HEK293 (cell line): Measurements from ENCODE around the gene FSTL4.

Source experiments
- GLI2 ChIP-seq: fragments of 450-650 bp; formaldehyde crosslinking; IDR thresholded peaks from 2 replicates; pipeline ENCODE4; 2017; ENCODE audit warnings: missing biosample characterization, missing genetic modification characterization, low read depth, borderline replicate concordance
- IKZF3 ChIP-seq: fragments of 450-650 bp; IDR thresholded peaks from 2 replicates; pipeline ENCODE4 v1.5.0; 2018; ENCODE audit warnings: missing biosample characterization, mild to moderate bottlenecking, missing genetic modification characterization, moderate library complexity
- MZF1 ChIP-seq: fragments of 450-650 bp; formaldehyde crosslinking; IDR thresholded peaks from 2 replicates; pipeline ENCODE4 v1.5.1; 2017; ENCODE audit warnings: missing biosample characterization, missing genetic modification characterization, borderline replicate concordance
- SETDB1 ChIP-seq: IDR thresholded peaks from one replicate; pipeline ENCODE4 v1.6.1; 2017; ENCODE audit warnings: mild to moderate bottlenecking, low read length, moderate library complexity, mixed read lengths; ENCODE audit not compliant: insufficient read length
- ZNF114 ChIP-seq: fragments of 450-650 bp; formaldehyde crosslinking; IDR thresholded peaks from 2 replicates; pipeline ENCODE4 v1.5.0; 2017; ENCODE audit warnings: missing biosample characterization, missing genetic modification characterization
- ZNF175 ChIP-seq: fragments of 450-650 bp; formaldehyde crosslinking; IDR thresholded peaks from 2 replicates; pipeline ENCODE4 v1.5.1; 2016; ENCODE audit warnings: missing biosample characterization, missing genetic modification characterization
- ZNF214 ChIP-seq: fragments of 450-650 bp; formaldehyde crosslinking; IDR thresholded peaks from 2 replicates; pipeline ENCODE4 v1.5.1; 2017; ENCODE audit warnings: missing biosample characterization, mild to moderate bottlenecking, missing genetic modification characterization, borderline replicate concordance
- ZNF221 ChIP-seq: fragments of 450-650 bp; formaldehyde crosslinking; IDR thresholded peaks from 2 replicates; pipeline ENCODE4 v1.5.1; 2017; ENCODE audit warnings: missing biosample characterization, missing genetic modification characterization, borderline replicate concordance
- ZNF239 ChIP-seq: fragments of 450-650 bp; formaldehyde crosslinking; IDR thresholded peaks from 2 replicates; pipeline ENCODE4 v1.5.1; 2016; ENCODE audit warnings: missing biosample characterization, missing genetic modification characterization
- ZNF391 ChIP-seq: fragments of 450-650 bp; formaldehyde crosslinking; IDR thresholded peaks from 2 replicates; pipeline ENCODE4 v1.5.1; 2016; ENCODE audit warnings: low read depth, missing biosample characterization, missing genetic modification characterization, borderline replicate concordance
- ZNF501 ChIP-seq: fragments of 450-650 bp; formaldehyde crosslinking; IDR thresholded peaks from 2 replicates; pipeline ENCODE4 v1.5.1; 2016; ENCODE audit warnings: missing biosample characterization, missing genetic modification characterization
- ZNF660 ChIP-seq: fragments of 450-650 bp; IDR thresholded peaks from 2 replicates; pipeline ENCODE4 v1.5.1; 2018; ENCODE audit warnings: missing biosample characterization, mild to moderate bottlenecking, missing genetic modification characterization
- ZNF747 ChIP-seq: fragments of 450-650 bp; formaldehyde crosslinking; IDR thresholded peaks from 2 replicates; pipeline ENCODE4 v1.5.1; 2016; ENCODE audit warnings: missing biosample characterization, missing genetic modification characterization
- ZNF830 ChIP-seq: fragments of 450-650 bp; IDR thresholded peaks from 2 replicates; pipeline ENCODE4 v1.5.0; 2018; ENCODE audit warnings: missing biosample characterization, missing genetic modification characterization, low read depth, mild to moderate bottlenecking, moderate library complexity
- ZSCAN16 ChIP-seq: fragments of 450-650 bp; formaldehyde crosslinking; IDR thresholded peaks from 2 replicates; pipeline ENCODE4 v1.5.1; 2016; ENCODE audit warnings: missing biosample characterization, missing genetic modification characterization
- TF ChIP-seq, protein P1 (sequence below): fragments of 450-650 bp; formaldehyde crosslinking; IDR thresholded peaks from 2 replicates; pipeline ENCODE4 v1.5.1; 2016; ENCODE audit warnings: missing biosample characterization, missing genetic modification characterization
- TF ChIP-seq, protein P2 (sequence below): fragments of 450-650 bp; formaldehyde crosslinking; IDR thresholded peaks from 2 replicates; pipeline ENCODE4 v1.5.1; 2016; ENCODE audit warnings: missing biosample characterization, missing genetic modification characterization, low read depth
- TF ChIP-seq, protein P3 (sequence below): fragments of 450-650 bp; formaldehyde crosslinking; IDR thresholded peaks from 2 replicates; pipeline ENCODE4 v1.5.1; 2016; ENCODE audit warnings: missing biosample characterization, missing genetic modification characterization
- TF ChIP-seq, protein P4 (sequence below): fragments of 450-650 bp; formaldehyde crosslinking; IDR thresholded peaks from 2 replicates; pipeline ENCODE4 v1.5.1; 2016; ENCODE audit warnings: missing biosample characterization, missing genetic modification characterization
- TF ChIP-seq, protein P5 (sequence below): fragments of 450-650 bp; formaldehyde crosslinking; IDR thresholded peaks from 2 replicates; pipeline ENCODE4 v1.5.1; 2017; ENCODE audit warnings: missing biosample characterization, missing genetic modification characterization
- TF ChIP-seq, protein P6 (sequence below): fragments of 450-650 bp; formaldehyde crosslinking; IDR thresholded peaks from 2 replicates; pipeline ENCODE4 v1.5.1; 2016; ENCODE audit warnings: missing biosample characterization, missing genetic modification characterization

The FSTL4 gene

DNA sequence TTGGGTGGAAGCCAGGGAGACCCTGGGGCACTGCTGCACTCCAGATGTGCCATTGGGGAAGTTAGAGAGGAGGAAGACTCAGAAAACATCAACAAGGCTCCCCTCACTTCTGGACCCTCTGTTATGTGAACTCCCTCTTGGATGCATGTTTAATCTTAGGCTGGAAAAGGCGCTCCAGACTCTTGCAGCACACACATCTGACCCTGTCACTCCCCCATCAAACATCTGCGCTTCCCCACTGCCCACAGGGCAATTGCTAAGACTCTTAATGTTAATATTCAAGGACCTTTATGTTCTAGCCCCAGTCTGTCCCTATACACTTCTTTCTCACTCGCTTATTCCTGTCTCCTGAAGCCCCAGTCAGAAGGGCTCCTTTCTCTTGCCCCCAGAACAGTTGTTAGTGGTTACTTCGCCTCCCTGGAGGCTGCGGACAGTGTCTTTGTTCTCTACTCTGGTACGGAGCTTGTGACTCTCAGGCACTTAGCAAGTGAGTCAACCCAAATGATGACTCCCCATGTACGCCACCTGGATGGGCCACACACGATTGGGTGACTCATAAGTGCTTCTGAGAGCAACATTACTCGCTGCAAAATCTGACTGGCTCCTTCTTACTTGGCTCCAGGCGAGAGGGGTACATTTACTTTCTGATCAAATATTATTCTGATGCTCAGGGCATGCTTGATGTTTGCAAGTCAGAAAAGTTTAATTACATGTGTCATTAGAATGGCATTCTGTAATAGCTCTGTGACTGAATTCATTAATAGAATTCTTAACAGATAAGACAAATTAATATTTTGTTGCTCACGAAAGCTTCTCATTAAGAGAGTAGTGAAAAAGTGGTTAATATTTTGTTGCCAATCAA, 366.9 kb downstream of the FSTL4 start (continued):
- TF ChIP-seq, protein P1, sequence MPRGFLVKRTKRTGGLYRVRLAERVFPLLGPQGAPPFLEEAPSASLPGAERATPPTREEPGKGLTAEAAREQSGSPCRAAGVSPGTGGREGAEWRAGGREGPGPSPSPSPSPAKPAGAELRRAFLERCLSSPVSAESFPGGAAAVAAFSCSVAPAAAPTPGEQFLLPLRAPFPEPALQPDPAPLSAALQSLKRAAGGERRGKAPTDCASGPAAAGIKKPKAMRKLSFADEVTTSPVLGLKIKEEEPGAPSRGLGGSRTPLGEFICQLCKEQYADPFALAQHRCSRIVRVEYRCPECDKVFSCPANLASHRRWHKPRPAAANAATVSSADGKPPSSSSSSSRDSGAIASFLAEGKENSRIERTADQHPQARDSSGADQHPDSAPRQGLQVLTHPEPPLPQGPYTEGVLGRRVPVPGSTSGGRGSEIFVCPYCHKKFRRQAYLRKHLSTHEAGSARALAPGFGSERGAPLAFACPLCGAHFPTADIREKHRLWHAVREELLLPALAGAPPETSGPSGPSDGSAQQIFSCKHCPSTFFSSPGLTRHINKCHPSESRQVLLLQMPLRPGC (tag by site-specific recombination), result peak; percentile 79
- no peak for TF ChIP-seq ZNF501 (tag by site-specific recombination)
- TF ChIP-seq MZF1 (tag by site-specific recombination), result no peak
- no peak for TF ChIP-seq ZNF114
- TF ChIP-seq, protein P2, sequence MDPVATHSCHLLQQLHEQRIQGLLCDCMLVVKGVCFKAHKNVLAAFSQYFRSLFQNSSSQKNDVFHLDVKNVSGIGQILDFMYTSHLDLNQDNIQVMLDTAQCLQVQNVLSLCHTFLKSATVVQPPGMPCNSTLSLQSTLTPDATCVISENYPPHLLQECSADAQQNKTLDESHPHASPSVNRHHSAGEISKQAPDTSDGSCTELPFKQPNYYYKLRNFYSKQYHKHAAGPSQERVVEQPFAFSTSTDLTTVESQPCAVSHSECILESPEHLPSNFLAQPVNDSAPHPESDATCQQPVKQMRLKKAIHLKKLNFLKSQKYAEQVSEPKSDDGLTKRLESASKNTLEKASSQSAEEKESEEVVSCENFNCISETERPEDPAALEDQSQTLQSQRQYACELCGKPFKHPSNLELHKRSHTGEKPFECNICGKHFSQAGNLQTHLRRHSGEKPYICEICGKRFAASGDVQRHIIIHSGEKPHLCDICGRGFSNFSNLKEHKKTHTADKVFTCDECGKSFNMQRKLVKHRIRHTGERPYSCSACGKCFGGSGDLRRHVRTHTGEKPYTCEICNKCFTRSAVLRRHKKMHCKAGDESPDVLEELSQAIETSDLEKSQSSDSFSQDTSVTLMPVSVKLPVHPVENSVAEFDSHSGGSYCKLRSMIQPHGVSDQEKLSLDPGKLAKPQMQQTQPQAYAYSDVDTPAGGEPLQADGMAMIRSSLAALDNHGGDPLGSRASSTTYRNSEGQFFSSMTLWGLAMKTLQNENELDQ (tag by site-specific recombination), result no peak
- TF ChIP-seq ZNF660 (tag by site-specific recombination), result peak; percentile 85; the same call in 1 of the 2 replicates
- TF ChIP-seq ZNF175 (tag by site-specific recombination), result no peak
- TF ChIP-seq, protein P3, sequence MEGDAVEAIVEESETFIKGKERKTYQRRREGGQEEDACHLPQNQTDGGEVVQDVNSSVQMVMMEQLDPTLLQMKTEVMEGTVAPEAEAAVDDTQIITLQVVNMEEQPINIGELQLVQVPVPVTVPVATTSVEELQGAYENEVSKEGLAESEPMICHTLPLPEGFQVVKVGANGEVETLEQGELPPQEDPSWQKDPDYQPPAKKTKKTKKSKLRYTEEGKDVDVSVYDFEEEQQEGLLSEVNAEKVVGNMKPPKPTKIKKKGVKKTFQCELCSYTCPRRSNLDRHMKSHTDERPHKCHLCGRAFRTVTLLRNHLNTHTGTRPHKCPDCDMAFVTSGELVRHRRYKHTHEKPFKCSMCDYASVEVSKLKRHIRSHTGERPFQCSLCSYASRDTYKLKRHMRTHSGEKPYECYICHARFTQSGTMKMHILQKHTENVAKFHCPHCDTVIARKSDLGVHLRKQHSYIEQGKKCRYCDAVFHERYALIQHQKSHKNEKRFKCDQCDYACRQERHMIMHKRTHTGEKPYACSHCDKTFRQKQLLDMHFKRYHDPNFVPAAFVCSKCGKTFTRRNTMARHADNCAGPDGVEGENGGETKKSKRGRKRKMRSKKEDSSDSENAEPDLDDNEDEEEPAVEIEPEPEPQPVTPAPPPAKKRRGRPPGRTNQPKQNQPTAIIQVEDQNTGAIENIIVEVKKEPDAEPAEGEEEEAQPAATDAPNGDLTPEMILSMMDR (tag by site-specific recombination), result no peak
- TF ChIP-seq, protein P4, sequence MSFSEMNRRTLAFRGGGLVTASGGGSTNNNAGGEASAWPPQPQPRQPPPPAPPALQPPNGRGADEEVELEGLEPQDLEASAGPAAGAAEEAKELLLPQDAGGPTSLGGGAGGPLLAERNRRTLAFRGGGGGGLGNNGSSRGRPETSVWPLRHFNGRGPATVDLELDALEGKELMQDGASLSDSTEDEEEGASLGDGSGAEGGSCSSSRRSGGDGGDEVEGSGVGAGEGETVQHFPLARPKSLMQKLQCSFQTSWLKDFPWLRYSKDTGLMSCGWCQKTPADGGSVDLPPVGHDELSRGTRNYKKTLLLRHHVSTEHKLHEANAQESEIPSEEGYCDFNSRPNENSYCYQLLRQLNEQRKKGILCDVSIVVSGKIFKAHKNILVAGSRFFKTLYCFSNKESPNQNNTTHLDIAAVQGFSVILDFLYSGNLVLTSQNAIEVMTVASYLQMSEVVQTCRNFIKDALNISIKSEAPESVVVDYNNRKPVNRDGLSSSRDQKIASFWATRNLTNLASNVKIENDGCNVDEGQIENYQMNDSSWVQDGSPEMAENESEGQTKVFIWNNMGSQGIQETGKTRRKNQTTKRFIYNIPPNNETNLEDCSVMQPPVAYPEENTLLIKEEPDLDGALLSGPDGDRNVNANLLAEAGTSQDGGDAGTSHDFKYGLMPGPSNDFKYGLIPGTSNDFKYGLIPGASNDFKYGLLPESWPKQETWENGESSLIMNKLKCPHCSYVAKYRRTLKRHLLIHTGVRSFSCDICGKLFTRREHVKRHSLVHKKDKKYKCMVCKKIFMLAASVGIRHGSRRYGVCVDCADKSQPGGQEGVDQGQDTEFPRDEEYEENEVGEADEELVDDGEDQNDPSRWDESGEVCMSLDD (tag by site-specific recombination), result peak; percentile 31
- TF ChIP-seq GLI2 (tag by site-specific recombination), result peak; percentile 48; the same call in 1 of the 2 replicates
- TF ChIP-seq, protein P5, sequence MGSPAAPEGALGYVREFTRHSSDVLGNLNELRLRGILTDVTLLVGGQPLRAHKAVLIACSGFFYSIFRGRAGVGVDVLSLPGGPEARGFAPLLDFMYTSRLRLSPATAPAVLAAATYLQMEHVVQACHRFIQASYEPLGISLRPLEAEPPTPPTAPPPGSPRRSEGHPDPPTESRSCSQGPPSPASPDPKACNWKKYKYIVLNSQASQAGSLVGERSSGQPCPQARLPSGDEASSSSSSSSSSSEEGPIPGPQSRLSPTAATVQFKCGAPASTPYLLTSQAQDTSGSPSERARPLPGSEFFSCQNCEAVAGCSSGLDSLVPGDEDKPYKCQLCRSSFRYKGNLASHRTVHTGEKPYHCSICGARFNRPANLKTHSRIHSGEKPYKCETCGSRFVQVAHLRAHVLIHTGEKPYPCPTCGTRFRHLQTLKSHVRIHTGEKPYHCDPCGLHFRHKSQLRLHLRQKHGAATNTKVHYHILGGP (tag by site-specific recombination), result no peak
- TF ChIP-seq ZSCAN16 (tag by site-specific recombination), result no peak
- no peak for TF ChIP-seq ZNF239 (tag by site-specific recombination)
- TF ChIP-seq ZNF391 (tag by site-specific recombination), result no peak
- no peak for TF ChIP-seq ZNF221 (tag by site-specific recombination)
- TF ChIP-seq SETDB1, result no peak
- no peak for TF ChIP-seq ZNF747
- no peak for TF ChIP-seq ZNF830 (tag by site-specific recombination)
- TF ChIP-seq ZNF214 (tag by site-specific recombination), result no peak
- TF ChIP-seq, protein P6, sequence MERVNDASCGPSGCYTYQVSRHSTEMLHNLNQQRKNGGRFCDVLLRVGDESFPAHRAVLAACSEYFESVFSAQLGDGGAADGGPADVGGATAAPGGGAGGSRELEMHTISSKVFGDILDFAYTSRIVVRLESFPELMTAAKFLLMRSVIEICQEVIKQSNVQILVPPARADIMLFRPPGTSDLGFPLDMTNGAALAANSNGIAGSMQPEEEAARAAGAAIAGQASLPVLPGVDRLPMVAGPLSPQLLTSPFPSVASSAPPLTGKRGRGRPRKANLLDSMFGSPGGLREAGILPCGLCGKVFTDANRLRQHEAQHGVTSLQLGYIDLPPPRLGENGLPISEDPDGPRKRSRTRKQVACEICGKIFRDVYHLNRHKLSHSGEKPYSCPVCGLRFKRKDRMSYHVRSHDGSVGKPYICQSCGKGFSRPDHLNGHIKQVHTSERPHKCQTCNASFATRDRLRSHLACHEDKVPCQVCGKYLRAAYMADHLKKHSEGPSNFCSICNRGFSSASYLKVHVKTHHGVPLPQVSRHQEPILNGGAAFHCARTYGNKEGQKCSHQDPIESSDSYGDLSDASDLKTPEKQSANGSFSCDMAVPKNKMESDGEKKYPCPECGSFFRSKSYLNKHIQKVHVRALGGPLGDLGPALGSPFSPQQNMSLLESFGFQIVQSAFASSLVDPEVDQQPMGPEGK (tag by site-specific recombination), result peak; percentile 77
- TF ChIP-seq IKZF3 (tag by site-specific recombination), result no peak
